ENCODE measurements around the gene TDRKH.
A peak's percentile ranks its signal among the peaks of the same experiment; 100 is the strongest.
"Not testable (repeated sequence)": the region's sequence is repeated elsewhere in the genome, so short reads cannot be mapped to it uniquely, and the experiment has no call there.

TDRKH gene

GRCh38 chr1:151779852-151780251 lies 10.4 kb downstream of the TDRKH start:
- no peak for TF ChIP-seq CTCF (IDR thresholded peaks at IDR 0.05; ENCODE audit: control insufficient read depth, extremely low read depth, insufficient read depth)
- no peak for DNase-seq (ENCODE audit: low read depth)
- H3K4me3 ChIP-seq (ENCODE audit: low read depth, low read length): no peak overlapping the region

DNA sequence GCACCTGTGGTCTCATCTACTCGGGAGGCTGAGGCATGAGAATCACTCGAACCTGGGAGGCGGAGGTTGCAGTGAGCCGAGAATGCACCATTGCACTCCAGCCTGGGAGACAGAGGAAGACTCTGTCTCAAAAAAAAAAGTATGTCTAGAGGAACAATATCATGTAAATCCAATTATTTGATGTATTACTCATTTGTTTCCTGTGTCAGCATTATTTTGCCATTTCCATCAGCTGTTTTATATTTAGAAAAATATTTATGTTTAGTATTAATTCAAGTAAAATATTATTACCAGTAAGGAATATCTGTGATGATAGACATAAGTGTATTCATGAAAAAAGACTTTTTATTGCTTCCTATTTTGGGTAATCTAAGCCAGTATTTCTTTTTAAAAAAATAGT lies 13.0 kb downstream of the TDRKH start:
- no peak for DNase-seq (ENCODE audit: low read depth)
- no peak for TF ChIP-seq CTCF (IDR thresholded peaks at IDR 0.05; ENCODE audit: control insufficient read depth, extremely low read depth, insufficient read depth)
- H3K4me3 ChIP-seq (ENCODE audit: low read depth, low read length): no peak overlapping the region

GRCh38 chr1:151776665-151777062 lies 13.6 kb downstream of the TDRKH start:
- H3K4me3 ChIP-seq (ENCODE audit: low read depth, low read length): no peak overlapping the region
- DNase-seq (ENCODE audit: low read depth): no peak
- no peak for TF ChIP-seq CTCF (IDR thresholded peaks at IDR 0.05; ENCODE audit: control insufficient read depth, extremely low read depth, insufficient read depth)

DNA sequence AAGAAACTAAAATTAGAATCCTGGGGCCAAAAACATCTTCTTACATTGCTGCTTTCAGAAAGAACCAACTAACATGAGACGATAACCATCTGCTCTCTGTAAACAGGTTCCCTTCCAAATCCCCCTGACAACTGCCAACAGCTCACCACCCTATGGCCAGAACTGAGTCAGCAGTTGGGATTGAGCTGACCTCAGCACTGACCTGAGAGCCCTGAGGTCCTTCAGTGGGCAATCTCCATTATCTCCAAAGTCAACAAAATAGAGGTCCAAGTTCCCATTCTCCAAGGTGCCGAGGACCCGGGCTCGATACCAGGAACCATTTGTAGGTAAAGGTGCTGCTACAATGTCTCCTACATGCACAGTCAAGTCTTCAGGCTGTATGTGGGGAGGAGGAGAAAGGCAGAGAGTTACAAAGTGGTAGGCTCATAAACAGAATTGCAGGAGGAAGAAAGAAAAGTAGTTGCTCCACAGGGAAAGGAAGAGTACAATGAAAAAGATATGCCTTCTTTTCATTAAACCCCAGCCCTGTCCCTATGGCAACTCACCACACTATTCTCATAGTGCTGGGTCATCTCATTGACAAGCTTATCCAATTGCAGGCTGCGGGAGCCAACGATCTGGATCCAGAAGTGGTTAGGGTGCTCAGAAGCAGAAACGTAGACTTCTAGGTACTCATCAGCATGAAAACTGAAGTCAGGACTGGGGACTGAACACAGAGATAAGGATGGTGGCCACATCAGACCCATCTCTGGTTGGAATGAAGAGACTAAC lies 14.2 kb downstream of the TDRKH start:
- no peak overlapping the region for H3K4me3 ChIP-seq (ENCODE audit: low read depth, low read length)
- no peak for DNase-seq (ENCODE audit: low read depth)
- no peak for TF ChIP-seq CTCF (IDR thresholded peaks at IDR 0.05; ENCODE audit: control insufficient read depth, extremely low read depth, insufficient read depth)

DNA sequence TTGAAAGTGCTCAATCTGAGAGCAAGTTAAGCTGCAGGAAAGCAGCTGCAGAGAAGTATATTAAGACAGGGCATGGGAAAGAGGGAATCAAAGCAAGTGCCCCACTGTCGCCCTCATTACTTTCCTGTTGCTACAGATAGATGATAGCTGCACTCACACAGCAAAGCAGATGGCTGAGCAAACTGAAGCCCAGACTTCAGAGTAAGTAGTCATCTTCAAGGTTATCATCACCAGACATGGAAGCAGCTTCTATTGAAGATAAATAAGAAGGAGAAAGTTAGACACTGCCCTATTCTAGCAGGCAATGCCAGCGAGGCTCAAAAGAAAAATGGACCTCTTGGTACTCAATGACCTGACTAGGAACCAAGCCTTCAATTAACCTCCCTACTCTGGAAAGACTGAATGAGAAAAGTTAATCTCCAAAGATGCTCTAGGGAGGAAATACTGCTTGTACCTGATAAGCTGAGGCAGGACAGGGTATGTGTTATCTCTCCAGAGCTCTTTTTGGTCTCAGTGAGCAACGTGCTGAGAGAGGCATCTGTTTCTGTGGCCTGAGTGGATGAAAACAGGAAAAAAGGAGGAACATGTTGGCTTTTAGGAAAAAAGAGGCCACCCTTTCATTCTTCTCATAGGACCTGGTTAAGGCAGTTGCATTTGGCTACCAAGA lies 15.9 kb downstream of the TDRKH start:
- no peak for DNase-seq (ENCODE audit: low read depth)
- H3K4me3 ChIP-seq (ENCODE audit: low read depth, low read length): no peak overlapping the region
- no peak for TF ChIP-seq CTCF (IDR thresholded peaks at IDR 0.05; ENCODE audit: control insufficient read depth, extremely low read depth, insufficient read depth)

GRCh38 chr1:151773702-151774101 lies 16.6 kb downstream of the TDRKH start:
- no peak for DNase-seq (ENCODE audit: low read depth)
- H3K4me3 ChIP-seq (ENCODE audit: low read depth, low read length): no peak overlapping the region
- no peak for TF ChIP-seq CTCF (IDR thresholded peaks at IDR 0.05; ENCODE audit: control insufficient read depth, extremely low read depth, insufficient read depth)

DNA sequence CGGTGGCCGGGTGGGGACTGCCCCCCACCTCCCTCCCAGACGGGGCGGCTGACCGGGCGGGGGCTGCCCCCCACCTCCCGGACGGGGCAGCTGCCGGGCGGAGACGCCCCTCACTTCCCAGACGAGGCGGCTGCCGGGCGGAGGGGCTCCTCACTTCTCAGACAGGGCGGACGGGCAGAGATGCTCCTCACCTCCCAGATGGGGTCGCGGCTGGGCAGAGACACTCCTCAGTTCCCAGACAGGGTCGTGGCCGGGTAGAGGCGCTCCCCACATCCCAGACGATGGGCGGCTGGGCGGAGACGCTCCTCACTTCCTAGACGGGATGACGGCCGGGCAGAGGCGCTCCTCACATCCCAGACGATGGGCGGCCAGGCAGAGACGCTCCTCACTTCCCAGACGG lies 21.0 kb downstream of the TDRKH start:
- DNase-seq (ENCODE audit: low read depth); H3K4me3 ChIP-seq (ENCODE audit: low read depth, low read length): not testable (repeated sequence)

- peak; percentile 89 for DNase-seq (ENCODE audit: low read depth)
- peak overlapping the region; percentile 12; the same call in 1 of the 2 replicates for H3K4me3 ChIP-seq (ENCODE audit: low read depth, low read length)
Measured at GRCh38 chr1:151768351-151769066, 21.8 kb downstream of the TDRKH start.

All from LNCaP clone FGC (cell line).